Activated CD4-positive, alpha-beta T cell treated with anti-CD3 and anti-CD28 coated beads, Interleukin-2, Interleukin-4, amounts not matched to agents 100 ng/mL and 50 ng/mL, durations not matched to agents 16 hours and 8 hours (primary cell): ENCODE results near the gene PHF2.

Experiments used
- DNase-seq: peaks from one replicate; pipeline ENCODE4 v3.0.0-alpha.2; 2020; ENCODE audit warnings: low spot score

PHF2 gene

DNA sequence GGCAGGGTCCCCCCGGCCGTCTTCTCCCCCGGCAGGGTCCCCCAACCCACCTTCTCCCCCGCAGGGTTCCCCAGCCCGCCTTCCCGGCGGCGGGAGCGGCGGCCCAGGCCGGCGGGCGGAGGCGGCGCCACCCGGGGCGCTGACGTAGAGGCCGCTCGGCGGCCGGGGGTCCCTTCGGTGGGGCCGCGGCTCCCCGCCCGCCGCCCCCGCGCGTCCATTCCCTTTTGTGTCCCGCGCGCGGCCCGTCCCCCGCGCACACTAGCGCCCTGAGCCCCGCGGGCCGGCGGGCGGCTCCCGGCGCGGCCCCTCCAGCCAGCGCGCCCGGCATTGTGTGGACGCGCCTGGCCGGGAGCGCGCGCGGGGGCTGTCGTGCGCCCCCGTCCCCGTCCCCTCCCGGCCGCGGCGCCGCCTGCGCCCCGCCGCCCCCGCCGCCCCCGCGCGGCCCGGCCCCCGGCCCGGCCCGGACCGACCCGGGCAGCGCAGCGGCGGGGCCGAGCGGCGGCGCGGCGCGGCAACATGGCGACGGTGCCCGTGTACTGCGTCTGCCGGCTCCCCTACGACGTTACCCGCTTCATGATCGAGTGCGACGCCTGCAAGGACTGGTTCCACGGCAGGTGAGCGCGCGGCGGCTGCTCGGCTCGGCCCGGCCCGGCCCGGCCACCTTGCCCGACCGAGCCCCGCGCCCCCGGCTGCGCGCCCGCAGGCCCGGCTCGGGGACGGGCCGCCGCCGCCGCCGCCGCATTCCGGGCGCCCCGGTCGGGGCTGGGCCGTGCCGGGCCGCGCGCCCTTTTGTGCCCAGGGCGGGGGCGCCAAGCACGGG is at the start of gene PHF2:
TSS of gene PHF2 (plus strand) at position 327 of the 820 bp plus-strand sequence. CDS start at position 517, 190 bp downstream.
- DNase-seq, result no peak

- DNase-seq, result no peak
These were observed 45.0 kb upstream of the PHF2 start for GRCh38 chr9:93531374-93531773.

- DNase-seq, result no peak
These were observed 44.2 kb upstream of the PHF2 start for GRCh38 chr9:93532141-93532540.

GRCh38 chr9:93533863-93534262 is 42.5 kb upstream of the PHF2 start:
- no peak for DNase-seq

GRCh38 chr9:93536167-93536566 is 40.2 kb upstream of the PHF2 start:
- no peak for DNase-seq

DNA sequence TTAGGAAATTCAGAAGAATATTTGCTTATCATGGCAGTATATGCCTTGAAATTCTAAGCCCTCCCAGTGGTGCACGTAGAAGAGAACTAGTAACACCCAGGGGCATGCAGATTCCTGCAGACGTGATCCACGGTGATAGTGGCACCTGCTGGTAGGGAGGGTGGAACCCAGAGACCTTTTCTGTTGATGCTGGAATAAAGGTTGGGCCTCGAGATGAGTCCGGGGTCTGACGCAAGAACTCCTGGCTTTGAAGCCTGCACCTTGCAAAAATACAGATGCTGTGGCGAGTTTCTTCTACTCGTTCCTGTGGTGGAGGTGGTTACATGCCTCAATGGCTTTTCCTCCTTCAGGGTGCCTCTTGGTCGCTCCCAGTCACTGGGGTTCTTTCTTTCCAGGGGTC is 39.5 kb upstream of the PHF2 start:
- DNase-seq, result no peak

GRCh38 chr9:93540305-93540704 is 36.1 kb upstream of the PHF2 start:
- no peak for DNase-seq

DNA sequence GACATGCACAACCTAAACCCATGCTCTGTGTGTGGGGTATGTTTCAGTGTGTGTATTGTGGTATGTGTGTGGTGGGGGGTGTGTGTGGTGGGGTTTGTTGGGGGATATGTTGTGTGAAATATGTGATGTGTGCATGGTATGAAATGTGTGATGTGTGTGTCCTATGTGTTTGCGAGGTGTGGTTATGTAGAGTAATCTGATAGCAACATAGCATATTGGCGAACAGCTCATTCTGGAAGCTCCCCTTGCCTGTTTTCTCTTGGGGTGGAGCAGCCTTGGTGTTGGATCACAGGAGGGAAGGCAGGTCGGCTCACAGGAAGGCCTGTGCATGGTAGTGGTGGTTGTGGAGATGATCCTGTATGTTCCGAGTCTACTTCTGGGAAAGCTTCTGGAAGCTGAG is 35.4 kb upstream of the PHF2 start:
- no peak for DNase-seq

DNA sequence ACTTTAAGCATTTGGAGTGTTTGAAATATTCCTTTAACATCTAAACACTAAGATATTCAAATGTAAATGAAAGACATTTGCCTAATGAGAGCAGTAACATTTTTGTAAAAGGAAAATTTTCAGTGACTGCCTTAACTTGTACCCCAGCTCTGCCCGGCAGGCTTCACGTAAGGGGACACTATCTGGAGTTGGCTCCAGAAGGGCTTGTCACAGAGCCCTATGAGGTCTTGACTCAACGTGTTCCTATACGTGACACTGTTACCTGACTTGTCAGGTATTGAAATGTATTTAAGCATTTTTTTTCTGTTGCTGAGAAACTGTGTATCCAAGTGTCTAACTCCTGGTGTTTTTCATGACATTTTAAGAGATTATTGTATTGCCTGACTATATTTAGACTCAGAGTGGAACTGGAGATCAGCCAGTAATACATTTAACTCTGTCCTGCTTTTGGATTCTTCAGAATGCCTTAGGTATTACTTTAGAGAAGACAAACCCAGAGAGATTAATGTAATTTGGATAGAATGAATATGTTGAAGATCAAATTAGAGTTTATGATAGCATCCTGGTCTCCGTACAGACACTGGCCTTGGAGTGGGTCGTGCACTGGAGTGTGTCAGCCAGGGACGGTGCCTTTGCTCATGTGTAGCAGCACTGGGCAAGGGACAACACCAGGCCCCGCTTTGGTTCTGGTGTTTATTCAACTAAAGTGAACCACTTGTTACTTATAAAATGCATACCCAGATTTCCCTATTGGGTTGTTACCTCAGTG is 34.6 kb upstream of the PHF2 start:
- DNase-seq, result no peak

GRCh38 chr9:93543117-93543516 is 33.3 kb upstream of the PHF2 start:
- no peak for DNase-seq

DNA sequence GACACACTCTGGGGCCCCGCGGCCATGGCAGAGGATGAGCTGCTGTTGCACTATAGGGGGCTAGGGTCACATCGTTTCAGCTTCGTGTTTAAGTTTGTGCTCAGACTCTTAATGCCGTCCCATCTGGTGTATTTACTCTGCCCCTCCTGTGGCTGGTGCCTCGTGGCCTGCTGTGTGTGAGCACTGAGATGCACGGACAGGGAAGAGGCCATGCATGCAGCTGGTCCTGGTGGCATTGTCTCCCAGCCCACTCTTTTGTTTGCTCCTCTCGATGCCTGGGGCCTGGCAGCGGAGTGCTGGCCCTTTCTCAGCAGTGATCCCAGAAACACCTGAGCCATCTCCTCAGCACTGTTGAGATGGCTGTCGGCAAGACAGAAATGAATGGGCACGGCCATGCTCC is 30.0 kb upstream of the PHF2 start:
- DNase-seq, result no peak

DNA sequence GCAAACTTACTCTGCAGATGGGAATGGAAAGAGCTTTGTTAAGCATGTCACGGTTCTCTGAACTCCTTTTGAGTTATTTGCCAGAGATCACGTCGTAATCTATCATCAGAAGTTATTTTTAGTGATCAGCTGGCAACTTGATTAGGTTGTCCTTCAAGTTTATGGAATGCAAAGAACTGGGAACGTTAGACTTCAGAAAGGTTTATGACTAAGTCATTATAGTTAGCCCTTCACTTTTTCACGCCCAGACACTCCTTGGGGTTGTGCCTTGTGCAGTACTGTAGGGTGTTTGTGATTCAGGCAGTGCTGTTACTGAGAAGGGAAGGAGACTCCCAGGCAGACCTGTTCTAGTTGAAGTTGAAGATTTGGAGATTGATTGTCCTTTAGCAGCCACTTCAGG is 26.8 kb upstream of the PHF2 start:
- no peak for DNase-seq

- DNase-seq, result no peak
These were observed 23.5 kb upstream of the PHF2 start for GRCh38 chr9:93552923-93553322.

- DNase-seq, result no peak
These were observed 21.0 kb upstream of the PHF2 start for GRCh38 chr9:93555370-93555769.

- DNase-seq, result no peak
These were observed 18.8 kb upstream of the PHF2 start for GRCh38 chr9:93557366-93558137.

- DNase-seq, result no peak
These were observed 17.9 kb upstream of the PHF2 start for GRCh38 chr9:93558503-93558902.

DNA sequence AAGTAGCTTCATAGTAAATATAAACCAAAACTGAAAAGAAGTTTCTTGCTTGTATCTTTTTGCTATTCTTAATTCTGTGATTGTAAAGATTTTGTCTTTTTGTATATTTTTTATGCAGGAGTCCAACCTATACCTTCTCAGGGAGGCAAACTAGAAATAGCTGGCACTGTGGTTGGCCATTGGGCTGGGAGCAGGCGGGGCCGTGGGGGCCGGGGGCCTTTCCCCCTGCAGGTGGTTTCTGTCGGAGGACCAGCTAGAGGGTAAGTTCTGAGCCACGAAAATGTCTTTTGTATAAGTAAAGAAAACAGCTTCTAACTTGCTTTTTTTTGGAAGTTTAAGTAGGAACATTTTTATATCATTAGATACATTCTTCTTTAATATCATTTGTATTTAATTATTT is 15.4 kb upstream of the PHF2 start:
- no peak for DNase-seq

DNA sequence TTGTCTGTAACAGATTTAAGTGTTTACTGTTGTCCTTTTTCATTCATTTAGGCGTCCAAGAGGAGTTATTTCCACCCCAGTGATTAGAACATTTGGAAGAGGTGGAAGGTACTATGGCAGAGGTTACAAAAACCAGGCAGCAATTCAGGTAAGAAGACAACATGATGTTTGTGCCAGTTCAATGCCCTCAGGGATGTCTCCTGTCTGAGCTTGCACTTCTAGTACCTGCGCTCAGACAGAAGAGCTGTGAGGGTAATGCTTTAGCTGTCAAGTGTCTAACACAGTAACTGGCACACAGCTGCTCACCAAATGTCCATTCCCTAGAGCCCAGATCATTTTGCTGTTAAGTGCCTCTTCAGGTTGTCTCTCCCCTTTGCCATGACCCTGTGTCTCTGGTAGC is 14.2 kb upstream of the PHF2 start:
- no peak for DNase-seq

DNA sequence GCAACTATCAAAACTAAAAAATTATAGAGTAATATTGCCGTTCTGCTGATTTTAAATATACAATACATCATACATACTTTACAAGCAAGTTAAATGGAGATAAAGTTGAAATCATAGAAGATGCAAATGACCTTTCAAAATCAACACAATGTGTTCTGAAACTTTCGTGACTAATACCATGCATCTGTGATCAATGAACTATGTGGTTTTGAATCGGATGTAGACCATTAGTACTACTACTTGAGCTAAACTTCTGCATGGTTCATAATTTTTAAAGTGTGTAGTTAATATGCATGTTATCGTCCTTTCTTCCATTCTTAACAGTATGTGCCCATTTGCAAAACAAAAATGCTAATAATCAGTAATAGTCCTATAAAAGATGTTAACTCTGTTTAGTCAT is 11.3 kb upstream of the PHF2 start:
- DNase-seq, result peak; percentile 36

- peak; percentile 98 for DNase-seq
These were observed 9.7 kb upstream of the PHF2 start for GRCh38 chr9:93566408-93567270.

DNA sequence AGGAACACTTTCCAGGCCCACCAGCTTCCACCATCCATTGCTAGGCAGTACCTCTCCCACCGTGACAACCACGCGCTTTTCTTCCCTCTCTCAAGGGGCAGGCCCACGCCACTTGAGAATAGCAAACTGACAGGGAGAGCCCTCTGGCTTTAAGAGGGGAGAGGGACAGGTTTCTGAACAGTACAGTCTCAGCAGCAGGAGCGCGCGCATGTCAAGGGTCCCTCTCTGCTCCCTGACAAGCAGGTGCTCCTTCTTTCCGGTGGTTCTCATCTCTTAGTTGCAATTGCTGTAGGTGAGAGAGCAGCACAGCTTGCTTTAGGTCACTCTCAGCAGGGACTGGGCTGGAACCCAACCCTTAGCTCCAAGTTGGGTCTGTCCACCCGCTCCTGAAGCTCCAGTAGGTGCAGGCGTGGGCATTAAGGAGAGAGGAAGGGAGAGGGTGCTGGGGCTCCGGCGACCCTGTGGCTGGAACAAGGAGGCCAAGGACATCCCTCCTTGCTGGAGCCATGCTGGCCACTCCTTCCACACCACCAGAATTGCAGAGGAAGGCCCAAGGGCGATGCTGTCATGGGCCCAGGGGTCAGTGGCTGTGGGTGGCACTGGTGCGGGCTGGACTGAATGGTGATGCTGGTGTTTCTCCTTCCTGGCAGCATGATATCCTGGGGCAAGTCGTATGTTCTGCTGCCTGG is 9.0 kb upstream of the PHF2 start:
- DNase-seq, result no peak
